GM12891 (cell line): ENCODE measurements around the gene SEPTIN12.

Source experiments
- POLR2A ChIP-seq: IDR thresholded peaks from 2 replicates; pipeline ENCODE4 v1.6.1; 2011; ENCODE audit warnings: low read depth, low read length, control low read depth
- POLR2AphosphoS5 ChIP-seq: IDR thresholded peaks from 2 replicates; pipeline ENCODE4 v1.6.1; 2011; ENCODE audit warnings: low read depth, low read length, control low read depth
- SPI1 ChIP-seq: IDR thresholded peaks from 2 replicates; pipeline ENCODE4 v1.6.1; 2011; ENCODE audit warnings: low read depth, low read length, control low read depth

- TF ChIP-seq POLR2AphosphoS5, result no peak
- TF ChIP-seq SPI1, result no peak
- TF ChIP-seq POLR2A, result no peak
Observed at GRCh38 chr16:4814542-4815173, 26.5 kb upstream of the SEPTIN12 start.
